22Rv1 (cell line): ENCODE measurements around the gene TUB.

ENCODE experiments used
- CTCF ChIP-seq: fragments of 450-650 bp; IDR thresholded peaks from 2 replicates; pipeline ENCODE4 v1.5.1; 2017; ENCODE audit warnings: mild to moderate bottlenecking
- ZFX ChIP-seq: fragments of 450-650 bp; IDR thresholded peaks from 2 replicates; pipeline ENCODE4 v1.6.1; 2017; ENCODE audit warnings: antibody characterized with exemption, borderline replicate concordance

GRCh38 chr11:8032122-8032521 is 48.9 kb upstream of the TUB start:
- no peak for TF ChIP-seq CTCF
- TF ChIP-seq ZFX, result no peak
